H9 (cell line): ENCODE results near the gene TAS2R1. TPM values are rescaled to one million over a fixed set of nuclear protein-coding genes. Genes with fewer than 3 reads are reported as not detected.

Experiments
- DNase-seq: peaks from one replicate; pipeline ENCODE4 v3.0.0-alpha.2; 2017
- H2AFZ ChIP-seq: one replicate; pipeline ENCODE4 v1.6.1; 2013; ENCODE audit warnings: mild to moderate bottlenecking, low read length, control low read depth, moderate library complexity
- H2AK5ac ChIP-seq: 2 replicates; pipeline ENCODE4 v1.6.1; 2013; ENCODE audit warnings: low read length, control low read depth, mixed read lengths; ENCODE audit not compliant: insufficient read length
- H2BK120ac ChIP-seq: one replicate; pipeline ENCODE4 v1.6.1; 2013; ENCODE audit warnings: low read depth, mild to moderate bottlenecking, low read length, control low read depth, inconsistent platforms; ENCODE audit not compliant: poor library complexity, severe bottlenecking
- H2BK12ac ChIP-seq: 2 replicates; pipeline ENCODE4 v1.6.1; 2013; ENCODE audit warnings: low read length, control low read depth, mixed read lengths, low read depth; ENCODE audit not compliant: insufficient read length
- H2BK15ac ChIP-seq: 2 replicates; pipeline ENCODE4 v1.6.1; 2013; ENCODE audit warnings: low read depth, low read length, control low read depth
- H2BK20ac ChIP-seq: one replicate; pipeline ENCODE4 v1.6.1; 2013; ENCODE audit warnings: low read depth, mild to moderate bottlenecking, low read length, control low read depth, inconsistent platforms; ENCODE audit not compliant: poor library complexity, severe bottlenecking
- H2BK5ac ChIP-seq: 2 replicates; pipeline ENCODE4 v1.6.1; 2013; ENCODE audit warnings: low read length, control low read depth, mixed read lengths; ENCODE audit not compliant: insufficient read length
- H3K14ac ChIP-seq: 2 replicates; pipeline ENCODE4 v1.6.1; 2013; ENCODE audit warnings: low read length, control low read depth; ENCODE audit not compliant: insufficient read depth
- H3K18ac ChIP-seq: 2 replicates; pipeline ENCODE4 v1.6.1; 2013; ENCODE audit warnings: low read depth, mild to moderate bottlenecking, mixed read lengths, low read length, control low read depth; ENCODE audit not compliant: insufficient read length
- H3K23ac ChIP-seq: 2 replicates; pipeline ENCODE4 v1.6.1; 2013; ENCODE audit warnings: low read length, control low read depth, mixed read lengths, low read depth; ENCODE audit not compliant: insufficient read length
- H3K23me2 ChIP-seq: 2 replicates; pipeline ENCODE4 v1.6.1; 2013; ENCODE audit warnings: low read depth, mild to moderate bottlenecking, mixed read lengths, low read length, control low read depth; ENCODE audit not compliant: insufficient read length, poor library complexity, severe bottlenecking
- H3K27ac ChIP-seq: 2 replicates; pipeline ENCODE4 v1.5.1; 2013; ENCODE audit warnings: low read length, control low read depth, mixed read lengths, low read depth; ENCODE audit not compliant: insufficient read length
- H3K27me3 ChIP-seq: 2 replicates; pipeline ENCODE4 v1.6.1; 2013; ENCODE audit warnings: low read length, control low read depth, inconsistent platforms; ENCODE audit not compliant: insufficient read depth
- H3K4ac ChIP-seq: 2 replicates; pipeline ENCODE4 v1.6.1; 2013; ENCODE audit warnings: low read depth, mild to moderate bottlenecking, control low read depth, inconsistent platforms, low read length, moderate library complexity
- H3K4me1 ChIP-seq: 2 replicates; pipeline ENCODE4 v1.6.1; 2013; ENCODE audit warnings: low read length, control low read depth, inconsistent platforms; ENCODE audit not compliant: insufficient read depth
- H3K4me2 ChIP-seq: 2 replicates; pipeline ENCODE4 v1.6.1; 2013; ENCODE audit warnings: low read length, control low read depth, mixed read lengths; ENCODE audit not compliant: insufficient read length, insufficient read depth
- H3K56ac ChIP-seq: 2 replicates; pipeline ENCODE4 v1.6.1; 2013; ENCODE audit warnings: low read depth, mild to moderate bottlenecking, mixed read lengths, low read length, control low read depth; ENCODE audit not compliant: insufficient read length
- H3K79me1 ChIP-seq: 2 replicates; pipeline ENCODE4 v1.6.1; 2013; ENCODE audit warnings: low read depth, mild to moderate bottlenecking, moderate library complexity, low read length, control low read depth, inconsistent platforms; ENCODE audit not compliant: insufficient read depth, poor library complexity, severe bottlenecking
- H3K79me2 ChIP-seq: 2 replicates; pipeline ENCODE4 v1.6.1; 2013; ENCODE audit warnings: low read length, control low read depth, inconsistent platforms; ENCODE audit not compliant: insufficient read depth
- H3K9ac ChIP-seq: 2 replicates; pipeline ENCODE4 v1.6.1; 2013; ENCODE audit warnings: low read length, control low read depth, mixed read lengths; ENCODE audit not compliant: insufficient read length; ENCODE audit errors: extremely low read depth
- H3K9me3 ChIP-seq: one replicate; pipeline ENCODE4 v1.6.1; 2013; ENCODE audit warnings: low read depth, low read length, inconsistent platforms; ENCODE audit not compliant: control insufficient read depth
- H3T11ph ChIP-seq: one replicate; pipeline ENCODE4 v1.6.1; 2013; ENCODE audit warnings: mild to moderate bottlenecking, low read length, control low read depth, inconsistent platforms
- H4K20me1 ChIP-seq: one replicate; pipeline ENCODE4 v1.6.1; 2013; ENCODE audit not compliant: control insufficient read depth, insufficient read length, insufficient read depth
- H4K5ac ChIP-seq: 2 replicates; pipeline ENCODE4 v1.6.1; 2013; ENCODE audit warnings: low read depth, mild to moderate bottlenecking, mixed read lengths, low read length, control low read depth; ENCODE audit not compliant: insufficient read length
- H4K8ac ChIP-seq: replicated peaks from 2 replicates; pipeline ENCODE4 v1.6.1; 2013; ENCODE audit warnings: low read length, control low read depth, mixed read lengths, low read depth; ENCODE audit not compliant: insufficient read length
- H4K91ac ChIP-seq: 2 replicates; pipeline ENCODE4 v1.6.1; 2013; ENCODE audit warnings: low read depth, mild to moderate bottlenecking, moderate library complexity, mixed read lengths, low read length, control low read depth; ENCODE audit not compliant: insufficient read length
- H3K27ac Mint-ChIP-seq, 3 experiments: 2 replicates in 2 of 3; 3 replicates in 1 of 3; pipeline ENCODE4 v1.8.0; 2020 to 2021; ENCODE audit warnings: mixed read lengths in 3 of 3, mild to moderate bottlenecking in 1 of 3, moderate library complexity in 1 of 3
- H3K27me3 Mint-ChIP-seq: 2 replicates; pipeline ENCODE4 v1.8.0; 2021; ENCODE audit warnings: low read depth, mild to moderate bottlenecking, moderate library complexity, mixed read lengths
- H3K36me3 Mint-ChIP-seq, 3 experiments: 2 replicates in 2 of 3; 3 replicates in 1 of 3; pipeline ENCODE4 v1.8.0; 2020 to 2021; ENCODE audit warnings: low read depth in 3 of 3, mixed read lengths in 3 of 3; ENCODE audit not compliant: insufficient read depth in 1 of 3
- H3K4me1 Mint-ChIP-seq, 2 experiments: 2 replicates each; pipeline ENCODE4 v1.8.0; 2020; ENCODE audit warnings: mixed read lengths in 2 of 2
- H3K4me3 Mint-ChIP-seq, 2 experiments: 2 replicates in 1 of 2; 3 replicates in 1 of 2; pipeline ENCODE4 v1.8.0; 2020 to 2021; ENCODE audit warnings: mild to moderate bottlenecking in 2 of 2, mixed read lengths in 2 of 2, moderate library complexity in 1 of 2
- H3K9me3 Mint-ChIP-seq, 2 experiments: 2 replicates in 1 of 2; 3 replicates in 1 of 2; pipeline ENCODE4 v1.8.0; 2020; ENCODE audit warnings: mild to moderate bottlenecking in 2 of 2, mixed read lengths in 2 of 2, moderate library complexity in 1 of 2
- CTCF ChIP-seq: fragments of 200-600 bp; sonication (generic); conservative IDR thresholded peaks from 3 replicates; pipeline ENCODE4 v1.8.0; 2021; ENCODE audit warnings: antibody characterized with exemption, mild to moderate bottlenecking
- WGBS: extraction: QIAGEN DNeasy Blood & Tissue Kit; methylation state at CpG from one replicate; pipeline ENCODE4 v1.1.7; 2013; ENCODE audit warnings: missing lambda C conversion rate, low lambda C conversion rate, mixed read lengths; ENCODE audit not compliant: insufficient read length; ENCODE audit errors: extremely low coverage; 5-methylcytosine and 5-hydroxymethylcytosine counted together
- total RNA-seq: library from RNA; stranded (reverse); gene quantifications from 2 replicates; pipeline ENCODE4 v1.2.1, GENCODE V29; 2021

The TAS2R1 gene
- total RNA-seq, 1 experiment from 2014 or later, result not detected

GRCh38 chr5:9653061-9653460 is 22.9 kb upstream of the TAS2R1 start:
- Mint-ChIP-seq H3K27ac (no peak overlapping the region), H3K27me3 (no peaks in the 10 kb centered on the region), H3K4me3 (no peak overlapping the region), H3K4me1 (no peaks in the 10 kb centered on the region), H3K36me3 (no peaks in the 10 kb centered on the region), H3K9me3 (no peaks in the 10 kb centered on the region)
- Histone ChIP-seq H2BK12ac (no peak overlapping the region), H3K18ac (no peak overlapping the region), H3K27ac (no peak overlapping the region), H2BK5ac (no peak overlapping the region), H2BK120ac (no peak overlapping the region), H3K23ac (no peak overlapping the region), H3K14ac (no peak overlapping the region), H3K23me2 (no peaks in the 10 kb centered on the region), H2AFZ (no peak overlapping the region), H4K20me1 (no peaks in the 10 kb centered on the region), H3K79me2 (no peaks in the 10 kb centered on the region), H3K4me2 (no peak overlapping the region), H3K27me3 (no peaks in the 10 kb centered on the region), H3T11ph (no peak overlapping the region), H3K4ac (no peak overlapping the region), H3K4me1 (no peaks in the 10 kb centered on the region), H3K56ac (no peak overlapping the region), H2BK20ac (no peak overlapping the region), H2AK5ac (no peak overlapping the region), H3K79me1 (no peaks in the 10 kb centered on the region), H4K5ac (no peak overlapping the region), H4K91ac (no peak overlapping the region), H2BK15ac (no peak overlapping the region), H3K9me3 (no peaks in the 10 kb centered on the region), H4K8ac (no peak overlapping the region), H3K9ac (no peak overlapping the region)
- TF ChIP-seq CTCF, result no peak
- DNase-seq, result no peak
- WGBS, result no CpG with 5 or more reads among the region's 7 CpGs
